ENCODE data around the gene LRMDA.

The LRMDA gene

GRCh38 chr10:75632805-75633462 lies 201.5 kb downstream of the LRMDA start:
- H3K79me2 ChIP-seq (ENCODE audit: insufficient read depth, low read length), result no peaks in the 10 kb centered on the region
- no peak for TF ChIP-seq EZH2 (IDR thresholded peaks at IDR 0.05; ENCODE audit: borderline replicate concordance, low read depth, low read length, severe bottlenecking)
- TF ChIP-seq CTCF (IDR thresholded peaks at IDR 0.05; ENCODE audit: borderline replicate concordance, extremely low read depth, low read length, poor library complexity, severe bottlenecking), result no peak
- H3K27me3 ChIP-seq (ENCODE audit: insufficient read depth, low read length, poor library complexity), result peaks cover 13% of the 10 kb centered on the region
- DNase-seq, result no peak
- H3K36me3 ChIP-seq (ENCODE audit: insufficient read depth, low read length), result no peaks in the 10 kb centered on the region
- no peak overlapping the region for H2AFZ ChIP-seq (ENCODE audit: low read depth, low read length)
- no peak overlapping the region for H3K4me3 ChIP-seq (ENCODE audit: low read depth in 1 of 2, low read length in 2 of 2)
- H3K4me1 ChIP-seq (ENCODE audit: insufficient read depth, low read length), result no peaks in the 10 kb centered on the region
- H3K9ac ChIP-seq (ENCODE audit: low read depth, low read length), result no peak overlapping the region
- H4K20me1 ChIP-seq (ENCODE audit: insufficient read depth, low read length), result no peaks in the 10 kb centered on the region
- ATAC-seq (ENCODE audit: insufficient read depth, low read depth), result no peak
- H3K27ac ChIP-seq (ENCODE audit: low read length), result no peak overlapping the region
- no peaks in the 10 kb centered on the region for H3K9me3 ChIP-seq (ENCODE audit: insufficient read depth, low read length, severe bottlenecking)
- H3K4me2 ChIP-seq (ENCODE audit: insufficient read depth, low read length), result no peak overlapping the region

- no peaks in the 10 kb centered on the region for H3K36me3 ChIP-seq (ENCODE audit: insufficient read depth, low read length)
- DNase-seq (no peak), ATAC-seq (ENCODE audit: insufficient read depth, low read depth) (no peak)
- H3K9me3 ChIP-seq (ENCODE audit: insufficient read depth, low read length, severe bottlenecking), result no peaks in the 10 kb centered on the region
- H3K4me1 ChIP-seq (ENCODE audit: insufficient read depth, low read length), result no peaks in the 10 kb centered on the region
- no peaks in the 10 kb centered on the region for H3K79me2 ChIP-seq (ENCODE audit: insufficient read depth, low read length)
- no peak overlapping the region for H2AFZ ChIP-seq (ENCODE audit: low read depth, low read length)
- no peaks in the 10 kb centered on the region for H4K20me1 ChIP-seq (ENCODE audit: insufficient read depth, low read length)
- peaks cover 13% of the 10 kb centered on the region for H3K27me3 ChIP-seq (ENCODE audit: insufficient read depth, low read length, poor library complexity)
- no peak overlapping the region for H3K9ac ChIP-seq (ENCODE audit: low read depth, low read length)
- no peak overlapping the region for H3K4me3 ChIP-seq (ENCODE audit: low read depth in 1 of 2, low read length in 2 of 2)
- no peak overlapping the region for H3K27ac ChIP-seq (ENCODE audit: low read length)
- no peak overlapping the region for H3K4me2 ChIP-seq (ENCODE audit: insufficient read depth, low read length)
- TF ChIP-seq EZH2 (IDR thresholded peaks at IDR 0.05; ENCODE audit: borderline replicate concordance, low read depth, low read length, severe bottlenecking), result no peak
- no peak for TF ChIP-seq CTCF (IDR thresholded peaks at IDR 0.05; ENCODE audit: borderline replicate concordance, extremely low read depth, low read length, poor library complexity, severe bottlenecking)
Measured at GRCh38 chr10:75633568-75633967, 202.1 kb downstream of the LRMDA start.

GRCh38 chr10:75634947-75635346 lies 203.5 kb downstream of the LRMDA start:
- Histone ChIP-seq H3K27ac (ENCODE audit: low read length) (no peak overlapping the region), H3K9me3 (ENCODE audit: insufficient read depth, low read length, severe bottlenecking) (no peaks in the 10 kb centered on the region), H3K4me3 (ENCODE audit: low read depth in 1 of 2, low read length in 2 of 2) (no peak overlapping the region), H3K9ac (ENCODE audit: low read depth, low read length) (no peak overlapping the region), H4K20me1 (ENCODE audit: insufficient read depth, low read length) (no peaks in the 10 kb centered on the region), H3K4me1 (ENCODE audit: insufficient read depth, low read length) (no peaks in the 10 kb centered on the region), H3K79me2 (ENCODE audit: insufficient read depth, low read length) (no peaks in the 10 kb centered on the region), H3K4me2 (ENCODE audit: insufficient read depth, low read length) (no peak overlapping the region), H3K27me3 (ENCODE audit: insufficient read depth, low read length, poor library complexity) (peaks cover 23% of the 10 kb centered on the region), H2AFZ (ENCODE audit: low read depth, low read length) (no peak overlapping the region), H3K36me3 (ENCODE audit: insufficient read depth, low read length) (no peaks in the 10 kb centered on the region)
- DNase-seq (no peak), ATAC-seq (ENCODE audit: insufficient read depth, low read depth) (no peak)
- TF ChIP-seq CTCF (IDR thresholded peaks at IDR 0.05; ENCODE audit: borderline replicate concordance, extremely low read depth, low read length, poor library complexity, severe bottlenecking) (no peak), EZH2 (IDR thresholded peaks at IDR 0.05; ENCODE audit: borderline replicate concordance, low read depth, low read length, severe bottlenecking) (no peak)

All from DND-41 (cell line).